ENCODE results near the gene CYBA.

GRCh38 chr16:88665148-88665547, 14.3 kb upstream of the CYBA start:
- TF ChIP-seq CTCF (IDR thresholded peaks at IDR 0.05): no peak
- TF ChIP-seq POLR2A (IDR thresholded peaks at IDR 0.05): no peak

Measured in body of pancreas (tissue), 4 donors.